Stimulated activated CD8-positive, alpha-beta memory T cell treated with anti-CD3 and anti-CD28 coated beads, Interleukin-7, amount 100 ng/mL, for 24 hours (primary cell): ENCODE results near the gene PIK3C2G.

Source experiments
- DNase-seq: peaks from one replicate; pipeline ENCODE4 v3.0.0-alpha.2; 2020; ENCODE audit warnings: low read depth

The PIK3C2G gene

DNA sequence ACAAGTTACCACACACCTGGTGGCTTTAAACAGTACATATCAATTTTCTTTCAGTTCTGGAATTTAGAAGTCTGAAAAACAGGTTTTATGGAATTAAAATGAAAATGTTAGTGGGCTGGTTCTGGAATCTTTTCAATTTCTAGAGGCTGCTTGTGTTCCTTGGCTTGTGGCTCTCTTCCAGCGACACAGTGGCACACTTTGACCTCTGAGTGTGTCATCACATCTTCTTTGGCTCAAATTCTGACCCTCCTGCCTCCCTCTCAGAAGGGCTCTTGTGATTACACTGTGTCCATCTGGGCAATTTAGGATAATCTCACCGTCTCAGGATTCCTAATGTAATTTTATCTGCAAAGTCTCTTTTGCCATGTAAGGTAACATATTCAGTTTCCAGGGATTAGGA lies 306.5 kb downstream of the PIK3C2G start:
- no peak for DNase-seq

DNA sequence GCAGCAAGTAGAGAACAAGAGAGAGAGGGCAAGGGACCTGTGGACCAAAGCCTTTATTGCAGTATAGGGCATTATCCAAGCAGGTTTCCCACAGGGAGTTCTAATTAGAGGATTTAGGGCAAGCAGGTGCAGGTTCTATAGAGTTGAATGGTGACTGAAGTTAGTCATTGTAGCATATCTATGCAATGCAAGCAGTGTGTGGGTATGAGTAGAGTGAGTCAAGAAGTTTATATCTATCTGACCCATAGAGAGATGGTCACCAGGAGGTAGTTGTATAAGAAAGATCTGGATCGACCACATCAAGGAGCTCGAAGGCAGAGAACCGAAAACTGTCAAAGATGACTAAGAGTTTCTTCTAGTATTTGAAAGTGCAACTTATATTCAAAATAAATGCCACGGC lies 309.2 kb downstream of the PIK3C2G start:
- no peak for DNase-seq

DNA sequence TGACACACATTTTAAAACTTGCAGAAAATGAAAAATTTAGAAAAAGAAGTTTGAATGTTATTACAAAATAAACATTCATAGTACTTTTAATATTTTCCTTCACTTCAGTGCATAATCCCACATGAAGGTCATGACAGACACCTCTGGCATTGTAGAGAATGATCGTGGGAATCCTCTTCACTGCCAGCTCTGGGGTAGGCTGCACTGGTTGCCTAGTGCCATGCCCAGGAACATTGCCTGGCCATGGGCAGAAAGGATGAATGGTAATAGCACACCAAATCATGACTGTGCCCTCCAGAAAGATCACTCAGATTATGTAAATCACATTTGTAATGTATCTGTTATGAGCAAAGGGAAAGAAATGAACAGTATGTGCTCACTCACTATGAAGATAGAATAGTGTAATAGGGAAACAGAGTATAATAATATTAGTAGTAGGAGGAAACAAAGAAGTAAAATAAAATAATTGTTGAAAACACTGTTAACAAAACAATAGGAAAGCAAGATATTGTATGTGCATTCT lies 314.8 kb downstream of the PIK3C2G start:
- DNase-seq = no peak

DNA sequence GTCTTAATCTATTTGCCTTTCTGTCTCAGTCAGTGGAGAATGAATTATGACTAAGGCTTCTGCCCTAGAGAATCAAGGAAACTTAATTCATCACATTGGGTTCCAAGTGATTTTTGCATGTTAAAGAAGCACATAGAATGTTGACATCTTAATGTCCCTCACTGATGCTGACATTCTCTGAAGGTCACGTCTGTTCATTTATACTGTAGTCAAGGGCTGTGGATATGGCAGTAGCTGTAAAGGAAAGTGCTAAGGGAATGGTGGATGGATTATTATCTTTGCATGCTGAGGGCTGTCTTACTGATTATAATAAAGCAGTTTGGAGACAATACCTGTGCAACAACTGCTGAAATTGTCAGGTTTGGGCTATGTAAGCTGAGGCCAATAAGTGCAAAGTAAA lies 315.3 kb downstream of the PIK3C2G start:
- no peak for DNase-seq

DNA sequence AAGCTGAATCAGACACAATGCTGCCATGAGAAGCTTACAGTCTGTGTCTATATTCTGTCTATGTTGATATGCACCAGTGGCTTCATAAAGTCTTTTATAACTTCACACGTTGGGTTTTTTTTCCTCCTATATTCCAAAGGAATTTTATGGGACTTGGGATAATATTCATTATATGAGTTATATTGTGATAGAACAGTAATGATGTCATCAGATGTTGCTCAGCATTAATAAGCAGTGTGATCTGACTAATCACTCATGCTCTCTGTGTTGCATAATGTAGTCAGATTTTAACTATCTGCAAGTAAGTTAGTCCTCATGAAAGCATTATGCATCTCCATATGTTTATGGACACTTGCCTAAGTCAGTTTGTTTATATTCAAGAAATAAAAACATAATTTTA lies 316.9 kb downstream of the PIK3C2G start:
- no peak for DNase-seq

DNA sequence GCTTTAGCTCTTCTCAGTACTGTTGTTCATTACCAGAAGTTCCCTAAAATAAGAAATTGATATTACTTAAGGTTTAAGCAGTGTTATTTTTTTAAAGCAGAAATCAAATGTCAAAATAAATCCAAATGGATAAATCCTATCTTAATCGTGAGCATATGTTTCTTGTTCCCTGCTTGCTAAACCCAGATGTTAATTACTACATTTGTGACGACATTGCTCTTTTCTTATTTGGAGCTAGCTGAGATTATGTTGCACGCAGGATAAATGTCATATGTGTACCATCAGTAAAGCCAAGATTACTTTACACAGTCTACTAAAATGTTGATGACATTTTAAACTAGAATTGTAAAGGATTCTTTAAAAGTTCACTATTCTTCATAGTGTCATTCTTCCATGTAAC lies 319.0 kb downstream of the PIK3C2G start:
- no peak for DNase-seq

DNA sequence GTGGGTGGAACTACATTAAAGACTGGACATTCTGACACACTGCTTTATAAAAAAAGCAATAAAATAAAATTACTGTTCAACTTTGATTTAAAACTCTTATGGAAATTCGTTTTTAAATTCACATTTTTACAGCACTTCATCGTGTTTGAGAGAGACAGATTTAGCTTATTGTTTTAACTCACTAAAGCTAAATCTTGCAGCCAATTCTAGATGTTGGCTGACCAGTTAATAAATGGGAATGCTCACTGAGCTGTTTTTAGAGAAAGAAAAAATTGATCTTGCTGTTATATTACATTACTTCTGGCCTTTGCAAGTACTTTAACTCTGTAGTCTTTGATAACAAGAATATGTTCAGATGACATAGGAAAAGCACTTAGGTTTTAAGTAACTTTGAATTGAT lies 319.4 kb downstream of the PIK3C2G start:
- no peak for DNase-seq

DNA sequence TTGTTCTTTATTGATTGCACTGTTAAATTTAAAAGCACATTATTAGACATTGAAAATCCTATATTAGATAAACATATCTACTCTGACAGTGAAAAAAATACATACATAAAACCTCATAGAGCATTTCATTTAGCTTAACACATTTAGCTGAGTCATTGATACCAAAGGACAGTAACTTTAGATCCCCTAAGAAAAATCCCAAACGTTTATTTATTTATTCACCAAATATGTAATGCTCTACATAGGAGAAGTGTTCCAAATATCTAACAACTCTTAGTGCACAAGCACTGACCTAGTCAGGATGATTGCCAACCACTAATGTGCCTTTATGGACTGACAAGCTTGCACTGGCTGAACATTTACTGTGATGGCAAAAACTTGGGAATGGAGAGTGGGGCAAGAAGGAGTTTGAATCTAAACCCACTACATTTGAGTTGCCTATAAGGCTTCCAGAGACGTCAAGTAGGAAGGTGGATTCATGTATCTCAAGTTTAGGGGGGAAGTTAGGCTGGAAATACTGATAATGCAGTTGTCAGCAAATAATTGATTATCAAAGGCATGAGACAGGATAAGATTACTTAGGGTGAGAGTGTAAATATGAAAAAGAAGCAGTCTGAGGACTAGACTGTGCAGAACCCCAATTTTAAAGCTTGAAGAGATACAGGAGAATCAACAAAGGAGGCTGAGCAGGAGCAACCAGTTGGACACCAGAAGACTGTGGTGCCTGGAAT lies 320.1 kb downstream of the PIK3C2G start:
- DNase-seq = no peak

DNA sequence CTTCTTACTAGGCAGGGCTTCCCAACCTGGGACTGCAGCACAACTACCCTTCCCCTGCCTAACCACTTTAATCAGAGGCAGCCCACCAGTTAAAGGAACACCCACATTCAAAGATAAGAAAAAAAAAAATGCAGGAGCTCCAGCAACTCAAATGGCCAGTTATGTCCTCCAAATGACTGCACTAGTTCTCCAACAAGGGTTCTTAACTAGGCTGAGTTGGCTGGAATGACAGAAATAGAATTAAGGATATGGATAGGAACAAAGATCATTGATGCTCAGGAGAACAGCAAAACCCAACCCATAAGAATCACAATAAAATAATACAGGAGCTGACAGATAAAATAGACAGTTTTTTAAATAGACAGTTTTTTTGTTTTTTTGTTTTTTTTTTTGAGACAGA lies 322.3 kb downstream of the PIK3C2G start:
- DNase-seq = no peak

DNA sequence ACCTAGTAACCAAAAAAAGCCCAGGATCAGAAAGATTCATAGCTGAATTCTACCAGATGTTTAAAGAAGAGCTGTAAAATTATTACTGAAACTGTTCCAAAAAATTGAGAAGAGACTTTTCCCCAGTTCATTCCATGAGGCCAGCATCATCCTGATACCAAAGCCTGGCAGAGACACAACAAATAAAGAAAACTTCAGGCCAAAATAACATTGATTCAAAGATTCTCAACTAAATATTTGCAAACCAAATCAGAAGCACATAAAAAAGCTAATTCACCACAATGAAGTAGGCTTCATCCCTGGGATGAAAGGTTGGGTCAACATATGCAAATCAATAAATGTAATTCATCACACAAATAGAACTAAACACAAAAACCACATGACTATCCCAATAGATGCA lies 325.3 kb downstream of the PIK3C2G start:
- no peak for DNase-seq

DNA sequence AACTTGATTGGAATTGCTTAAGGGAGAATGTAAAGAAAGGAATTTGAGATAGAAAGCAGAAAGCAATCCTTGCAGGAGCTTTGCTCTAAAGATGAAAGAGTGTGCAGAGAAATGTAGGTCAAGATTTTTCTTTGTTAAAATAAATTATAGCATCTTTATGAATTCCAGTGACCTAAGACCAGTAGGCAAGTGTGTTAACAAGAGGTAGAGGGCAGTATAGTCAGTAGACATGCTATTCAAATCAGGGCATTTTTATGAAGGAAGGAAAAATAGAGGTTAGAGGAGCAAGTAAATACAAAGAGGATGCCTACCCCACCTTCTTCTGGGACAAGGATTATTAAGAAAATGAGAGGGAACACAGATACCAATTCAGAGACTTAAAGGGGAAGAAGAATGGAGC lies 328.0 kb downstream of the PIK3C2G start:
- DNase-seq = no peak

DNA sequence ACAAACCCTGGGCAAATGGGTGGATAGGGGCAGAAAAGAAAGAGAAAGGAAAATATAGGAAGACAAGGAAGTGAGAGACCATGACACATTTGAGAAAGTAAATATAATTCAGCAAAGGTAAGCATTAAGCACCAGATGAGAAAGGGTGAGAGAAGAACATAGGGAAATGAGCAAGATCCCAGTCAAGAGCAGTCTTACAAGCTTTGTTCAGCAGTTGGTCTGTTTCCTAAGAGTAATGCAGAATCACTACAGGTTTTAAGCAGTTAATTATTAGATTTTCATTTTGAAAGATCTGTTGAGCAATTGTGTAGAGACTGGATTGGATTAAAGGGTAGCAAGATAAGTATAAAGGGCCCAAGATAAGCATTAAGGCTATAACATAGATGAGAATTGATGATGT lies 330.2 kb downstream of the PIK3C2G start:
- DNase-seq = no peak

DNA sequence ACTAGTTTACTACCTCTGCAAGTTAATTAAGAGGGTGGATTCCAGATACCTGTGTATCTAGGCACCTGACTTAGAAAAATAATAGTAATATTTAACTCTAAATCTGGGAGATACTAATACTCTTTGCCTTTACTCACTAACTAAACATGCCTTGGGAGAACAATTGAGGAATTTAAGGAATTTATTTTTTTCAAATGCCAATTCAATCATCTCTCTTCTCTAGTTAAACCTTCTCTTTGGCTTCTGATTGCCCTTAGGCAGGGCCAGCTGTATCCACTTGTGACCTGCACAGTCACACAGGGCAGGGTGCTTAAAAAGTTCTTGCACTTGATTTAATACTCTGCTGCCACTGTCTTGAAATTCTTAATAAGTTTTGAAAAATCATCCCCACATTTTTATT lies 334.1 kb downstream of the PIK3C2G start:
- no peak for DNase-seq

DNA sequence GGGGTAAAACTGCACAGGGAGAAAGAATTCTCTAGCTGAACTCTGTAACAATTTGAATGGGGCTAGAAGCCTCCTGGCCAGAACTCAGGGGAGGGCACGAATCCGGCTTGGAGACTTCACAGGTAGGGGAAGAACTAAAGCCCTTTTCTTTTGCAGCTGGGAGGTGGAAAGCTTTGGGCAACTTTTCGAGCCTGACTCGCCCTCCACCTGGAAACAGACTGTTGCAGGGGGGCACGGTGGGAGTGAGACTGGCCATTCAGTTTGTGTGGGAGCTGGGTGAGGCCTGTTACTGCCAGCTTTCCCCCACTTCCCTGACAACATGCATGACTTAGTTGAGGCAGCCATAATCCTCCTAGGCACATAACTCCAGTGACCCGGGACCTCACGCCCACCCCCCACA lies 340.6 kb downstream of the PIK3C2G start:
- no peak for DNase-seq

DNA sequence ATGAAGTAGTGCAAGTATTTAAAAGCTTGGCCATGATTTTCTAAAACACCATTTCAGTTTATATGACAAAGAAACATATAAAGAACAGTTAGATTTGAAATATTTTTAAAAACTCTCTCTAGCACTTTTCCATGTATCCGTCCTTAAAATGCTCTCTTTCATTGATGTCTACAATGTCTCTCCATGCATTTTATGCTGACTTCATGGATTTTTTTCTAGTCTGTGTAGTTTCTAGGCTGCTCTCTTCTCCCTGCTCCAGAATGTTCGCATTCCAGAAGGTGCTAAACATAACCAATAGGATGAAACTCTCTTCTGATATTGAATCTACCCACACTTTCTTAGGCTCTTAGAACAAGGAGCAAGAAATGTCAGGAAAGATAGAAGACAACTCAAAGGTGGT lies 351.7 kb downstream of the PIK3C2G start:
- DNase-seq = no peak

DNA sequence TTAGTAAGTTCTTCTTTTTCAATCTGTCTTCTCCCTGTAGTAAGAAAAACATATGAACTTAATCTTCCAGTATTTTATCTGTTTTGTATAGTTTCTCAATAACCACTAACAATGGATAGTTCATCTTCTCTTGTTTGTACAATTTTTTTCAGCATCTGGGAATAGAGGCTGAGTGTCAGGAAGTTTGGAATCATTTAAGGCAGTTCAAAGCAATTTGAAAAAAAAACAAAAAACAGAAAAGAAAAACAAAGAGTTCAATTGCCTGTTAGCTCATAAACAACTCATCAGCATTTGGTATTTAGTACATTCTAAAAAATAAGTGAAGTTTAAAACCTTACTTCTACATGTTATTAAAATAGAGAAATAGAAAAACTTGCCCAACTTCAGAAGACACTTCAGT lies 359.7 kb downstream of the PIK3C2G start:
- DNase-seq = no peak

DNA sequence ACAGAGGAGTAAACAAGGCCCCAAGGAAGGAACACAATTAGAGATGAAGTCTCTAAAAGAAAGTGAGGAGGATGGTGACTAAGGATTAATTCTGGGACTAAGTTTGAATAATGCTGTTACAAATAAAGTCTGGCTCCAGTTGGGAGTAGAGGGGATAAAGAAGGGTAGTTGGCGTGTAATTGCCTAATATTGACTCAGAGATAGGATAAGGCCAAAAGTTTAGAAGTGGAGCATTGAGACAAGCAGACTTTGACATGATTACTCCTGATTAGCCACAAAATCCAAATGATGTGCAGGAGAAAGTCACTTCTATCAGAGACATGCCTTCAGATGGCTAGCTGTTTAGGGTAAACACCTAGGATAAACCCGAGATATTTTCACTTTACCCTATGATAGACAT lies 368.1 kb downstream of the PIK3C2G start:
- no peak for DNase-seq

DNA sequence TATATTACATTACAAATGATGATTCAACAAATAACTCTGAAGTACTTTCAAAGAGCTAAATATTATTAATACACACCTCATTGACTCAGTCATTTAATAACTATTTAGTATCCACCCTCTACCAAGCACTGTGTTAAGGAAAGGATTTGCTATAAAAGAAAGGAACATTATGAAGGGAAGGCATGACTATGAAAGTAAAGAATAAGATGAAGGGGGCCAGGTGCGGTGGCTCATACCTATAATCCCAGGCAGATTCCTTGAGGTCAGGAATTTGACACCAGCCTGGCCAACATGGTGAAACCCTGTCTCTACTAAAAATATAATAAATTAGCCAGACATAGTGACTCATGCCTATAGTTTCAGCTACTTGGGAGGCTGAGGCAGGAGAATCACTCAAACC lies 368.6 kb downstream of the PIK3C2G start:
- DNase-seq = no peak

DNA sequence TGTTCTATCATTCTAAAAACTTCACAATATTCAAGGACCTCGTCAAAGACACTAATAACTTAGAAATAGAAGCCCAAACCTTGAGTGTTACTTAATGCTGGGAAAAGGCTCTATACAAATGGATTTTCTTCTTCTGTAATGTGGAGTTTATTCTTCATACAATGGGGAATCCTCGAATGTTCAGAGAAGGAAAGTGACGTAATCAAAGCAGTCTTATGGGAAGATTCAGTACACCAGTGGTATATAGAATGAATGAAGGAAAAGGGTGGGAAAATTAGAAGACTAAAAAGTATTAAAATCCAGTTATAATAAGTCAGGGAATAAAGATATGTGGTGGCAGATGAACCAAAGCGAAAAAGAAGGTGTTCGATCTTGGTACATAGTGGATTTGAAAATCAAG lies 370.0 kb downstream of the PIK3C2G start:
- no peak for DNase-seq

DNA sequence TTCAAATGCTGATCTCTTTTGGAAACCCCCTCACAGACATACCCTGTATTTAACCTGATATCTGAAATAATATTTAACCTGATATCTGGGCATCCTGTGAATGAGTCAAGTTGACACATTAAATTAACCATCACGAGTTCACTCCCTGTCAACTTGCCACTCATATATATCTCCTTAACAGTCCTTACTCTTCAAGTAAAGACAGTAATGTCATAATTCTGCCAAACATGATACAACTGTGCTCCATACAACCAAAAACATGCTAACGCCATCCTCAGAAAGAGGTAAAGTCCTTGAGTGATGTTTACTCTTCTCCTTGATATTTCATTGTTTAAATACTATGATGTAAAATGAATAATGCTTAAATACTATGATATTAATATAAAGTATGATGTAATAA lies 371.5 kb downstream of the PIK3C2G start:
- DNase-seq = no peak

DNA sequence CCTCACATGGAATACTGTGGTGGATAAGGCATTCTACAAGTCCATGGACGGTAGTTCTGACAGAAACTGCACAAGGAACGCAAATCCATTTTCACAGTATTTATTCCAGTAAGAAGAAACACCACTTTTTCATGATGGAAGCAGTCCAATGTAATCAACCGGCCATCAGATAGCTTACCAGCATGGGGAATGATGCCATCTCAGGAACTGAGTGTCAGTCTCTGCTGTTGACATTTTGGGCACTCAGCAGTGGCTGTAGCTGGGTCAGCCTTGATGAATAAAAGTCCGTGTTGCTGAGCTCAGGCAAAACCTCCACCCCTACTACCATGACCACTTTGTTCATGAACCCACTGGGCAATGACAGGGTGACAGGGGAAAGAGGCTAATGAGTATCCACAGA lies 373.1 kb downstream of the PIK3C2G start:
- no peak for DNase-seq

DNA sequence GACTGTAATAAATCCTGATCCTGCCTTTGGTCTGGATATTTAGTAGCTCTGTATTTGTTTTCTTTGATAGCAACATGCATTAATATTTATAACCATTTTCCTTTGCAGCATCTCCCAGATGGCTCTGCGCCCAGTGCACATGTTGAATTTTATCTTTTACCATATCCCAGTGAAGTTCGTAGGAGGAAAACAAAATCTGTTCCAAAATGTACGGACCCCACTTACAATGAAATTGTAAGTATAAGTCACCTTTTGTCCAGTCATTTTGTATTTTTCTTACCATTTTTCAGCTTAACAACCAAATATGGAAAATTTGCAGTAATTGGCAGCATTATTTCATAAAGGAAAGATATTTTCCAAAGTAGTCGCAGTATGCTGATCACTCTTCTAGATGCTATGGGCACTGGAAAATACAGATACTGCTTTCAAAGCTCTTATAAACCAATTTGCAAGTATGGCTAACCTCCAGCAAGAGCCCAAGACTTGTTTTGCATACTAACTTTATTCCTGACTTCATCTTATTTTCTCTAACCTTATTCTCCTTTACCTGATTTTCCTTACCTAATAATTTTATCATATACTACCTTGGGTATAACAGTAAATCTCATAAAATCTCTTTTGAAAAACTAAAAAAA lies 379.1 kb downstream of the PIK3C2G start:
- no peak for DNase-seq

DNA sequence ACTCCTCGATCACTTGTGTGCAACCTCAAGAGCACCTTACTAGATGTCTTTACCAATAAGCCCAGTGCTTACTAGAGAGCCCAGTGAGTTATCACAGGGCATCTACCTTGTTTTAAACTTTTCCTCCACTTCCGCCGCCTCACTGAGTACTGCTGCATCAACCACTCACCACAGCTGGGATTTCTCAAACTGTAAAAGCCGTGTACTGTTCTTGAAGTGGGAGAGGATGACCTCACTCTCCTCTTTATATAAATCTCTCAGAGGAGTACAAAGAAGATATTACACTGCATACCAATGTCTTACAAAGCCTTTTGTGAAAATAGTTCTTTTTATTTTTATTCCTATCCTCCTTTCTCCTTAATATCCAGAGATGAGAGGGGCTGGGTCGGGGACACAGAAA lies 382.4 kb downstream of the PIK3C2G start:
- no peak for DNase-seq

DNA sequence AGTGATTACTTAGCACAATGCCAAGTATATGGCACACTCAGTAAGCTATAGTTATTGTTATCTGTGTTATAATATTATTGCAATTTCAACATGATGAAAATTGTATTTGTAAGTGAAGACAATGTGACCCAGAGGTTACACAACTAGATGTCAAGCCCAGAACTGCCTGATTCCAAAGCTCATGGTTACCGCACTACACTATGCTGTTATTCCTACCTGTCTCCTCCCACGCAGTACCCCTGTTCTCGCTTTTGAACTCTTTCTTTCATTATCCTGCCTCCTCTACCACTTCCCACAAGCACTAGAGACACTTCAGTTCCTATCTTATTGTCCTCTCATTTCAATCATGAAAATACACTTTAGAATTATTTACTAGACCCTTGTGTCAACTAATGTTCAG lies 383.2 kb downstream of the PIK3C2G start:
- DNase-seq = no peak
